GM04503 (cell line): ENCODE data around the gene TLX2.

ENCODE experiments used
- DNase-seq: peaks from one replicate; pipeline ENCODE4 v3.0.0-alpha.2; 2012; ENCODE audit warnings: low read depth

TLX2 gene

GRCh38 chr2:74511104-74511989, 2.9 kb upstream of the TLX2 start:
- DNase-seq: no peak

DNA sequence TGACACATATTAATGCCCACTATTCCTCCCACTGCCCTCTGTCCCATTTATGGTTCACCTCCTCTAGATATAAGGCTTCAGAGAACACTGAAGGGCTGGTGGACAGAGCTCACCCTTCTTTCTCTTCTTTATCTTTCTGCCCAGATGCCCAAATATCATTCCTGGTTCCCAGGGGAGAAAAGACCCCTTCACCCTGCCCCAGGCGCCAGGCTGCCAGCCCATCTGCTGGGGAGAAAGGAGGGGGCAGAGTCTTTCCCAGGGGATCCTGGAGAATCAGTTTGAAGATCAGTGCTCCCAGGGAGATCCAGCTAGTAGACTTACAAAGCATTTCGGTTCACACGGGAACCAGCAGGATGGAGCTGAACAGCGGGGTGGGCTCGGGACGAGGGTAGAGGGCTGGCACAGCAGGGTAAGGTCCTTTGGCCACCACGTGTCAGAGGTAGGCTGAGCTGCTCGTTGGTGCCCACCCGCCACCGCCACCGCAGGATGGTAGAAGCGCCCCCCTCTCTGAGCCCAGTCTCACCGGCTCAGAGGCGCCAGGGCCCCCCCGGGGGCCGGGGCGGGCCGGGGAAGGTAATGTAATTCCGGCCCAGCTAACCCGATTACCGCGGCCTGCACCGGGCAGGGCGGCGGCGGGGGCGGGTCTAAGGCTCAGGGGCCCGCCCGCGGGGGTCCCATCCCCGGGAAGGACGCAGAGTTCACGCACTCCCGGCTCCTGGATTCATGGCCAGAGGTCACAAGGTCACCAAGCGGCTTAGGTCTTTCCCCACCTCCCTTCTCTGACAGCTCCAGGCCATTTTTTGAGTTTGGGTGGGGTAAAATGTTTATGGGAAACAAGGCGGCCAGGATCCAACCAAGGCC, 1.3 kb upstream of the TLX2 start:
- DNase-seq: no peak

DNA sequence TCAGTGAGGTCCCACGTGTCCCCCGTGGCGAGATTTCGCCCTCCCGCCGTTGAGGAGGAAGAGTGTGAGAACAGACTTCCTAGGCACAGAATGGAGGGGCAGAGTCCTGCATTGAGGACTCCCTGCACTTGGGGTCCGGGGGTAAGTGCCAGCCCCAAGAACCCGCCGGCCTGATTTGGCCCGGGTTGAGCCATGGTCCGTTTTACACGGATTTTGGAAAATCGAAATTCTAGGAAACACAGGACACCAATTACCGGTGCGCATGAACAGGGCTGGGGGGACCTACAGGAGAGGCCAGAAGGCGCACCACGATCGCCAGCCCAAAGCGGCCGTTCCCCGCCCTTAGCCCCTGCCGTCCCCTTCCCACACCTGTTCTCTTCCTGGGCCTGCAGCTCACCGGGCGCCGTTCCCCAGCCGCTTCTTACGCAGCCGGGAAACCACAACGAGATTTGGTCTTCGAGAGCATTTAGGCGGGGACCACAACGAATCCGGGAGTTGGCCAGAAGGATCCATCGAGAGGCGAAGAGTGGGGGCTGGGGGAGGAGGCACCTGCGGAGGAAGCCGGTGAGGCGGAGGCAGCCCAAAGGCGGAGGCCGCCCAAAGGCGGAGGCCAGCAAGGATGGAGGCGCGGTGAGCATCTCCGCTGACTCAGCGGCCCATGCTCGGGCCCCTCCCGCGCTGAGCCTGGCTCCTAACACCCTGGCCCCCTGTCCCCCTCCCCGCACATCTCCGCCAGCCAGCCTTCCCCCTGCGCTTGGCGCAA, 464 bp upstream of the TLX2 start:
- DNase-seq: no peak

GRCh38 chr2:74515271-74515980, 1.2 kb downstream of the TLX2 start:
- DNase-seq: no peak

- DNase-seq: no peak
Observed at GRCh38 chr2:74515981-74516633, 1.9 kb downstream of the TLX2 start.

DNA sequence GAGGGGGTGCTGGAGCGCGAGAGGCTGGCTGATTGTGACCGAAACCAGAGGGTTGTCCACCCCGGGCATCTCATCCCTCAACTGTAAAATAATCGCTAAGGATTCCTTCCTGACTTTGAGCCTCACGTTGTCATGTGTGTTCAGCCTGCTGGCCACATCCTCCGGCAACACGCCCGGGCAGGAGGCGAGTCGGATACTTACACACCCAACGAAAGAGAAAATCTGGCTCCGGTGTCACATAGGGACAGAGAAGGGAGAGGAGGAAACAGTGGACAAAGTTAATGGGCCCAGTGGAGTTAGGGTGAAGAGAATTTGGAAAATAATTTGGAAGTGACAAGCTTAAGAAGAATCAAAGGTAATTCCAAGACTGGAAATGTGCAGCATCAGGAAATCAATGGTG, 2.4 kb downstream of the TLX2 start:
- DNase-seq: no peak

DNA sequence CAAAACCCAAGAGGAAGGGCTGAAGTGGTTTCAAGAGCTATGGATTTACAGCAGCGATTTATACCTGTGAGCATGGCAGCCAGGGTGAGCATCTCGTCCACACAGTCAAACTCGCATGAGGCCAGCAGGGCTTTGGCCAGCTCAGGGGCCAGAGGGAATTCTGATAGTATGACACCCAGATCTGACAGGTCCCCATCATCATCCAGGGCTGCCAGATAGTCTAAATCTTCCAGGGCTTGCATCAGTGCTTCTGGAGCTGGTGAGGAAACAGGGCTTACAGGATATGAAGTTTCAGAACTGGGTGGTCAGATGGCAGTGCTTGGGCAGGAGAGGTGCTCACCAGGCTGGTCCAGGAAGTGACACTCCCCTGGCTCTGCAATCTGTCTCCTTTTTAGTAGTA, 8.3 kb downstream of the TLX2 start:
- no peak for DNase-seq

GRCh38 chr2:74524005-74524404, 9.8 kb downstream of the TLX2 start:
- no peak for DNase-seq

DNA sequence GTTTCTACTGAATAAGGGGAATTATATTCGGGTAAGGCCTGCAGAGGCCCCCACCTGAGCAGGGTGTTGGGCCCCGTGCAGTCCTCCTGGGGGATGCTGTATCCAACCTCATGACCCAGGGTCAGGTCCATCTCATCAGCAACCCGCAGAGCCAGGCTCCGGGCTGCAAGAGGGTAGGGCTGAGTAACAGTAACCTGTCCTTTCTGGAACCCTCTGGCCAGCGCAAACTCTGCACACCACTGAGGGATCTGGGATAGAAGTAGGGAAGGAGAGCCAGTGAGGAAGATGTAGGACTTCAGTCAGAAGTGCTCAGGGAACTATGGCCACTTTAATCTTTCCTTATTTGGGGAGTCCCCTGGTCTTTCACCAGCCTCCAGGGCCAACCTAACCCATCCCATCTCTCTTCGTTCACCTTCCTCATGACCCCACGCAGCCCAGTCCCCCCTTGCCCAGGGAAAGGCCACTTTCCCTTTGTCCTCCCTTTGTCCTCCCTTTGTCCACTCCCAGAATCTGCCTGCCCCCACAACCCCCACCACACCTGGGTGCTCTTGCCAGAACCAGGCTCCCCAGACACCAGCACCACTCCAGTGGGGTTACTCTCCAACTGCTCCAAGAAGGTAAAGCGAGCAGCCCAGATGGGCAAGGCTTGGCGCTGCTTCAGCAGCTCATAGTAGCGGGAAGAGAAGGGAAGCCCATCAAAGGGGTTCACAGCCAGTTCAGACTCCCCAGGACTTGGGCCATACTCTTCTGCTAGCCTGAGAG, 10.9 kb downstream of the TLX2 start:
- no peak for DNase-seq

DNA sequence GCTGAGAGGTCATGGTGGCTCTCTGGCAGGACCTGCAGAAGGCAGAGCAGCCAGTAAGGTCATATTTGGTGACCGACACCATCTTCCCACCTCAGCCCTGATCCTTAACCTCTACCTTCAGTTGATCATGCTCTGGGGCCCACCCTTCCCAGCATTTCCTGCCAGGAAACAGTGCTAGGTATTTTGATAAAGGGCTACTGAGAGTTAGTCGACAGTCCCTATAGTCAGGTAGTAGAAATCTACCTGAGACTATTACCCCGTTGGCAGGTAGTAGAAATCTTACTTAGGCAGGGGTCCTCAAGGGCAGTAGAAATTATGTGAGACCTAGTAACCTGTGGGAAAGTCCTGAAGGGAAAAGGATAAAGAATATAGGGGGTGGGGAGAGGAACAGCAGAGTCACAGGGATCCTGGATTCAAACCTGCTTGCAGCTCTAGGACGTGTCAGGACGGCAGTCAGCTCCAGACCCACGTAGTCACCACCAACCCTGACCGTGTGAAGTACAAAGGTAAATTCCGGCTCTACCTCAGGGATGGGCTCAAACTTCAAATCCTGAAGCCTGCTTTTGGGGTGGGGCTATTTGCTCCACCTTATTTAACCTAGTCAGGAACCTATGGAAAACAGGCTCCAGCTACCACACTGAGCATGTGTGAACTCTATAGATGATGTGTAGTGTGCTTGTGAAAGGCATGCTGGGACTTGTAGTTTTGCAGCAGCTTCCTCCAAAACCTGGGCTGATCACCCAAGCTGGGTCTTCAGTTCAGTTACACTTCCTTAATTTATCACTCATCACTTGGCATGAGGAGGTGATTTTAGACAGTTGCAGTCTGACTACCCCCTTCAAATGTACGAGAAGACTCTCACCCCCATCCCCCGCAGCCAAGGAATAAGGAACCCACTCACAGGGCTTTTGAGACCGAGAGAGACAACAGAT, 11.7 kb downstream of the TLX2 start, which contains the start of gene DQX1:
Gene DQX1, minus strand, starts transcription at position 515 of the 932 bp plus-strand sequence. Its CDS starts 502 bp downstream, at position 13.
- no peak for DNase-seq

DNA sequence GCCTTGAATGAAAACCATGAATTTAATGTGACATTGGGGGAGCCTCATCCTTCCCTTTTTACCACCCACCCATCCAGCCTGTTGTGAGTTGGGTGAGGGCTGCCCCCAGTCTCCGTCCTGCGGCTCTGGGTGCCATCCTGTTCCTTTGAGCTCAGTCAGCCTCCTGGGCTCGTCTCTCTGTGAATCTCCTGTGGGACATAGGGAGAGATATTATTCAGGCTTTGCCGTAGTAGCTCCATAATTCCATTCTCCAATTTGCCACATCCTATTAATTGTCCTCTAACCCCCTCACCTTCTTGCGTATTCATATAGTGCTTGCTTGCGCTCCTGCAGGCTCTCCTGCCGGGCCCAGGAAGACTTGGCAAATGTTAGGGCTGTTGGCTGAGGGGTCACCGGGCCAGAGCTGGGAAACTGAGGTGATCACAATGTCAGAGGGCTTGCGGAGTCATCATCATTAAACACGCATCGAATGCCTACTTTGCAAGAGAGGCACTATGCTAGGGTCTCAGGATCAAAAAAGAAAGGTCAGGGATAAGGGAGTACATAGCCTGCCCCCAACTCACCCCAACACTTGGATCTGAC, 12.5 kb downstream of the TLX2 start:
- DNase-seq: no peak

DNA sequence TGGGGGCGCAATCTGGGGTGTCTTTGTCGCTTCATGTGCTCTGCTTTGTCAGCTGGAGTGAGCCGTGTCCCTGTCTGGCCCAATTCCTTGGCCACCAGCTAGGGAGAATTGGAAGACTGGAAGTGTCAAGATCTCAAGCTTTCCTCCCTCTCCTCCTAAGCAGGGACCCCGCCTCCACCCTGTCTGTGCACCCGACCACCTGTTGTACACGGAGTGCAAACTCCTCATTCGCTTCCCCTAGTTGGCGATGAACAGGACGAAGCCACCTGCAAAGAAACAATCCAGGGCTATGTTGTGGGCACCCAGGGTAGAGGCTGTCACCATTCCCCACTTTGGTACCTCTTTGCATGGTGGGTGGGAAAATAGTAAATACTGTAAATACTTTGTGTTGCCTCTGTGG, 13.5 kb downstream of the TLX2 start:
- DNase-seq: no peak

DNA sequence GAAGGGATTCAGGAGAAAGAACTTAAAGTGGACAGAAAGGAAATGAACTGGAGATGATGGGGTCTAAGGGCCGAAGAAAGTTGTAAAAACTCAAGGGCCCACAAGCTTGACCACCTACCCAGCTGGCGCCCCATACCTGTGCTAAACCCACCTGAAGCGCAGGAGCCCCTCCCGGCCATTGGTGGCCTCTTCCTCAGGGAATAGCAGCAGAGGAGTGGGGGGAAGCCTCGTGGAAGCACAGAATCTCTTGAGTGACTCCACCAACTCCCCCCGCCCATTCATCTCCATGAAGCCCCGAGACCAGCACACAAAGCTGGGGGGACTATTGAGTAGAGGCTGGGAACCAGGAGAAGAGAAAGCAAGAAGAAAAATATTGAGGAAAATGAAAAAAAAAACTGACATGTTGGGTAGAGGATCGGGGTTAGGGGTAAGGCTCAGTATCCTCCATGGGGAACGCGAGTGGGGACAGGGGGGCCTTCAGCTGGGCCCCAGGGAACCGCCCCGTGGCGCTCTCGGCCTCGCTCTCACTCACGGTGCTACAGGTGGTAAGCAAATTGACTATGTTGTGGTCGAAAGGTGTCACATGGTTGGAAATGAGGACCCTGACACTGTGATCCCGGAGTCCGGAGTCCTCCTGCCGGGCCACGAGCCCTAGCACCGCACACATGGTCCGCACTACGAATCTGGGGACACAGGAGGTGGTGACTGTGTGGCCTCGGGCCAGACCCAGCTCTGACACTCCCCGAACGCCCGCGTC, 14.5 kb downstream of the TLX2 start:
- DNase-seq: no peak

GRCh38 chr2:74529357-74530238, 15.3 kb downstream of the TLX2 start, which contains the start of the genes AUP1 and HTRA2:
Gene AUP1 (minus strand): TSS chr2:74529706. CDS start chr2:74529629, 77 bp downstream.
Gene HTRA2 (plus strand): TSS chr2:74529933. CDS start chr2:74530007, 74 bp downstream.
- DNase-seq: peak; percentile 97

DNA sequence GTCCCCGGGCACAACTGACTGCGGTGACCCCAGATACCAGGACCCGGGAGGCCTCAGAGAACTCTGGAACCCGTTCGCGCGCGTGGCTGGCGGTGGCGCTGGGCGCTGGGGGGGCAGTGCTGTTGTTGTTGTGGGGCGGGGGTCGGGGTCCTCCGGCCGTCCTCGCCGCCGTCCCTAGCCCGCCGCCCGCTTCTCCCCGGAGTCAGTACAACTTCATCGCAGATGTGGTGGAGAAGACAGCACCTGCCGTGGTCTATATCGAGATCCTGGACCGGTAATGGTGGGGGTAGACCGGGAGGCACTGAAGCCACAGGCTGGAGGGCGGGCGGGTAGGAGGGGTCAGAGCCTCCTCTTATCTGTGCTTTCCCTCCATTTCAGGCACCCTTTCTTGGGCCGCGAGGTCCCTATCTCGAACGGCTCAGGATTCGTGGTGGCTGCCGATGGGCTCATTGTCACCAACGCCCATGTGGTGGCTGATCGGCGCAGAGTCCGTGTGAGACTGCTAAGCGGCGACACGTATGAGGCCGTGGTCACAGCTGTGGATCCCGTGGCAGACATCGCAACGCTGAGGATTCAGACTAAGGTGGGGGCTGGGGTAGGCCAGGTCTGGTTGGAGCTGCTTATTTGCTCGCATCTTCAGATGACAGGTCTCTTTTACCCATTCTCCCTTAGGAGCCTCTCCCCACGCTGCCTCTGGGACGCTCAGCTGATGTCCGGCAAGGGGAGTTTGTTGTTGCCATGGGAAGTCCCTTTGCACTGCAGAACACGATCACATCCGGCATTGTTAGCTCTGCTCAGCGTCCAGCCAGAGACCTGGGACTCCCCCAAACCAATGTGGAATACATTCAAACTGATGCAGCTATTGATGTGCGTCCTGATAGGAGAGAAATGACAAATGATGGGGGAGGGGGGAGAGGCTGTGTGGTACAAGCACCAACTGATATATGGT, 16.3 kb downstream of the TLX2 start:
- DNase-seq: no peak

GRCh38 chr2:74531666-74532065, 17.4 kb downstream of the TLX2 start:
- DNase-seq: no peak
